Left ventricle myocardium inferior (tissue), 1 donor: ENCODE measurements around the gene VPS37D. TPM values are rescaled to one million over a fixed set of nuclear protein-coding genes. Genes with fewer than 3 reads are reported as not detected.
"Not testable (repeated sequence)": the region's sequence is repeated elsewhere in the genome, so short reads cannot be mapped to it uniquely, and the experiment has no call there.

Experiments
- DNase-seq: peaks from one replicate; pipeline ENCODE4 v3.0.0-alpha.2; 2020
- H3K27ac ChIP-seq: fragments of 200-600 bp; replicated peaks from 2 replicates; pipeline ENCODE4 v1.8.0; 2021
- H3K27me3 ChIP-seq: fragments of 200-600 bp; 2 replicates; pipeline ENCODE4 v1.8.0; 2021; ENCODE audit warnings: low read depth
- H3K36me3 ChIP-seq: fragments of 200-600 bp; 2 replicates; pipeline ENCODE4 v1.8.0; 2021
- H3K4me1 ChIP-seq: fragments of 200-600 bp; 2 replicates; pipeline ENCODE4 v1.8.0; 2021
- H3K4me3 ChIP-seq: fragments of 200-600 bp; 2 replicates; pipeline ENCODE4 v1.8.0; 2021; ENCODE audit warnings: mild to moderate bottlenecking, moderate library complexity
- H3K9me3 ChIP-seq: fragments of 200-600 bp; replicated peaks from 2 replicates; pipeline ENCODE4 v1.8.0; 2021
- CTCF ChIP-seq: fragments of 200-600 bp; IDR thresholded peaks from 2 replicates; pipeline ENCODE4 v1.8.0; 2021; ENCODE audit warnings: antibody characterized with exemption, mild to moderate bottlenecking, borderline replicate concordance
- intact Hi-C: fragments of 100-400 bp; cut with micrococcal nuclease; formaldehyde crosslinking; loops from one replicate; pipeline ENCODE4 v1.11.0; 2022
- microRNA-seq: library from miRNA; unstranded; fragments of <30 nt; microRNA quantifications from one replicate; pipeline ENCODE4 v1.2.0, GENCODE V29; 2020
- total RNA-seq: library from RNA; stranded (reverse); fragmentation: NEBNext Ultra II Directional; extraction: Animal tissue kit (Norgen Biotek cat#: 25700); gene quantifications from one replicate; pipeline ENCODE4 v1.2.1, GENCODE V29; 2021
- donor health status: DM: no; HTN: yes; CAD: no; lungs with severe emphysema.

VPS37D gene
- total RNA-seq, 1 donor from 2014 or later: 3.1 TPM

- Histone ChIP-seq H3K4me1 (peaks cover 48% of the 10 kb centered on the region), H3K4me3 (peak within 1 kb of the TSS; percentile 88), H3K27ac (peak within 1 kb of the TSS; percentile 38), H3K27me3 (peaks cover 16% of the 10 kb centered on the region), H3K36me3 (no peaks in the 10 kb centered on the region), H3K9me3 (no peaks in the 10 kb centered on the region)
- DNase-seq: peak; percentile 69
- intact Hi-C loops: no loop called here
- TF ChIP-seq CTCF: no peak
Observed at GRCh38 chr7:73718905-73719805, 51.5 kb downstream of the VPS37D start, which contains the start of gene STX1A. Gene STX1A, minus strand, starts transcription at chr7:73719669. Its CDS starts 38 bp downstream, at chr7:73719631.

DNA sequence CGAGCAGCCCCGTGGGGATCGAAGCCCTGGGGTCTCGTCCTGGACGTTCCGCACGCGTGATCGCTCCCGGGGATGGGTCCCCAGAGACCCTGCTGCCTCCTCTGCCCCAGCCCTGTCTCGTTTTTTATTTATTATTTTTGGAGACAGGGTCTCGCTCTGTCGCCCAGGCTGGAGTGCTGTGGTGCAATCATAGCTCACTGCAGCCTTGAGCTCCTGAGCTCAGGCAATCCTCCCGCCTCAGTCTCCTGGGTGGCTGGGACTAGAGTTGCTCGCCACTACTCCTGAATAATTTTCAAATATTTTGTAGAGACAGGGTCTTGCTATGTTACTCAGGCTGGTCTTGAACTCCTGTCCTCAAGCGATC lies 52.2 kb downstream of the VPS37D start:
- Histone ChIP-seq H3K36me3 (no peaks in the 10 kb centered on the region), H3K9me3 (no peaks in the 10 kb centered on the region), H3K27me3 (peaks cover 16% of the 10 kb centered on the region), H3K4me3 (peak overlapping the region; percentile 88), H3K27ac (no peak overlapping the region), H3K4me1 (peaks cover 48% of the 10 kb centered on the region)
- no peak for DNase-seq
- intact Hi-C loops: no loop called here
- TF ChIP-seq CTCF: no peak

DNA sequence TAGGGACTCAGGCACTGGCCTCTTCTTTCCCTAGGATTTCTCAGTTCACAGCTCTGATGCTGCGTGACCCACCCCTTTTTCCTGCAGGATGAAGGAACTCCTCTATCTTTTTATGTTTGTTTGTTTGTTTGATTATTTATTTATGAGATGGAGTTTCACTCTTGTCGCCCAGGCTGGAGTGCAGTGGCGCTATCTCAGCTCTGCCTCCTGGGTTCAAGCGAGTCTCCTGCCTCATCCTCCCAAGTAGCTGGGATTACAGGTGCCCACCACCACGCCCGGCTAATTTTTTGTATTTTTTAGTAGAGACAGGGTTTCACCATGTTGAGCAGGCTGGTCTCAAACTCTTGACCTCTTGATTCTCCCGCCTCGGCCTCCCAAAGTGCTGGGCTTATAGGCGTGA lies 52.8 kb downstream of the VPS37D start:
- Histone ChIP-seq H3K4me1 (peaks cover 48% of the 10 kb centered on the region), H3K27me3 (peaks cover 16% of the 10 kb centered on the region)
- H3K4me3 ChIP-seq, H3K36me3 ChIP-seq, intact Hi-C loops, H3K9me3 ChIP-seq, DNase-seq, H3K27ac ChIP-seq: not testable (repeated sequence)

GRCh38 chr7:73721377-73721817 lies 53.8 kb downstream of the VPS37D start:
- peaks cover 22% of the 10 kb centered on the region for H3K27me3 ChIP-seq
- H3K9me3 ChIP-seq: no peaks in the 10 kb centered on the region
- no peak for TF ChIP-seq CTCF
- peak overlapping the region; percentile 62 for H3K27ac ChIP-seq
- no peak overlapping the region for H3K4me3 ChIP-seq
- intact Hi-C loops: no loop called here
- H3K36me3 ChIP-seq: no peaks in the 10 kb centered on the region
- DNase-seq: peak; percentile 73
- H3K4me1 ChIP-seq: peaks cover 45% of the 10 kb centered on the region

Small RNA genes lying within 50 kb of the gene (microRNA-seq; reads per million reads assigned to microRNA genes)
- not detected for gene MIR4284

Other genes starting within 250 kb of the VPS37D start
- gene FZD9, start 234.1 kb upstream of the VPS37D start, total RNA-seq: 0.11 TPM
- 38.9 TPM for gene BAZ1B, start 145.5 kb upstream of the VPS37D start, total RNA-seq
- gene BCL7B, start 110.1 kb upstream of the VPS37D start, total RNA-seq: 82.9 TPM
- gene TBL2, start 89.3 kb upstream of the VPS37D start, total RNA-seq: 9.6 TPM
- gene MLXIPL, start 43.3 kb upstream of the VPS37D start, total RNA-seq: 0.41 TPM
- gene DNAJC30, start 15.6 kb downstream of the VPS37D start, total RNA-seq: 14.0 TPM
- 65.0 TPM for gene BUD23, start 15.8 kb downstream of the VPS37D start, total RNA-seq
- gene STX1A, start 51.8 kb downstream of the VPS37D start, total RNA-seq: 2.9 TPM
- gene ABHD11, start 71.0 kb downstream of the VPS37D start, total RNA-seq: 25.2 TPM
- not detected for gene CLDN3, start 102.4 kb downstream of the VPS37D start, total RNA-seq
- 0.27 TPM for gene CLDN4, start 163.2 kb downstream of the VPS37D start, total RNA-seq
- 0.44 TPM for gene METTL27, start 174.7 kb downstream of the VPS37D start, total RNA-seq
- gene TMEM270, start 193.3 kb downstream of the VPS37D start, total RNA-seq: not detected